ENCODE results near the gene STX8.
"Not testable (repeated sequence)": the region's sequence is repeated elsewhere in the genome, so short reads cannot be mapped to it uniquely, and the experiment has no call there.

The STX8 gene, protein sequence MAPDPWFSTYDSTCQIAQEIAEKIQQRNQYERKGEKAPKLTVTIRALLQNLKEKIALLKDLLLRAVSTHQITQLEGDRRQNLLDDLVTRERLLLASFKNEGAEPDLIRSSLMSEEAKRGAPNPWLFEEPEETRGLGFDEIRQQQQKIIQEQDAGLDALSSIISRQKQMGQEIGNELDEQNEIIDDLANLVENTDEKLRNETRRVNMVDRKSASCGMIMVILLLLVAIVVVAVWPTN

DNA sequence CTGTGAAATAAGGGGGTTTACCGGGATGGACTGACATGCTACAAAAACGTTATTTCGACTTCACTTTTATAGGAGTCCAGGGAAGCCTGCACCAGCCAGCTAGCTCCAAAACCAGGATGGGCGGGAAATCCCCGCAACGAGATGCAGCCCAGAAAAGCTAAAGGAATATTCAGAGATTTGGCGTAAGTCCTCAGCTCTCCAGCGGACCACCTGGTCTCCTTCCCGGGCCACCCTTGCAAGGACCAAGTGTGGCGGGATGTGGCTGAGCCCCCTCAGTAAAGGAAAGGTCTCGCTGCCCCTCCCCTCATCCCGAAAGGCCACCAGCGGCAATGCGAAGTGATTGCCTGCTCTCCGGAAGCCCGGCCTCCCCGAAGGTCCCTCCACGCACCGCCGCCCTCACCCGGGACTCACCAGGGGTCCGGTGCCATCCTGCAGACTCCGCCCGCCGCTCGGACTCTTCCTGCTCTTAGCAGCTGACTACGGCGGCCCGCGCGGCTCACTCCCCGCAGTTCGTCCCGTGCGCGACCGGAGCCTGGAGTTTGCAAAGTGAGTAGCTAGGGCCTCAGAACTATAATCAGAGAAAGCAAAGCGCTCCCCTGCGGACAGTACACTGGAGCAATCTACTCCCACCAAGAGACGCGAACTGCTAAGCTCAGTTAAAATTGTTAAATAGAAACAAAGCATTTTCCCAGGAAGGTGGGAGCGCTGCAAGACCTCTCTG is at the start of gene STX8:
TSS of gene STX8 (minus strand) at position 440 of the 721 bp plus-strand sequence. CDS start at position 428, 12 bp downstream.
- DNase-seq (ENCODE audit: extremely low spot score, insufficient read length, low read depth) (peak; percentile 77), FAIRE-seq (peak; percentile 94)

DNA sequence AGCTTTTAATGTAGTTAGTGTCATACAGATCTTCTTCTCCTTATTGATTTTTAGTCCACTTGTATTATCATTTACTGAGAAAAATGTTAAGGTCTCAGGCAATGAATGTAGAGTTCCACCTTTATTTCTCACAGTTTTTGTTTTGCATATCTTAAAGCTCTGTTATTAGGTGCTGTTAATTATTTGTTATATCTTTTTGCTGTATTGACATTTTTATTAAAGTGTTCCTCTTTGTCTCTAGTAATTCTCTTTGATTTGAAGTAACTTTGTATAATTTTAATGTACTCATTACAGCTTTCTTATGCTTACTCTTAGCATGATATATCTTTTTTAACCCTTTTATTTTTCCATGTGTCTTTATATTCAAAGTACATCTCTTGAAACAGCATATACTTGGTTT is 47.3 kb upstream of the STX8 start:
- FAIRE-seq (no peak), DNase-seq (ENCODE audit: extremely low spot score, insufficient read length, low read depth) (no peak)

DNA sequence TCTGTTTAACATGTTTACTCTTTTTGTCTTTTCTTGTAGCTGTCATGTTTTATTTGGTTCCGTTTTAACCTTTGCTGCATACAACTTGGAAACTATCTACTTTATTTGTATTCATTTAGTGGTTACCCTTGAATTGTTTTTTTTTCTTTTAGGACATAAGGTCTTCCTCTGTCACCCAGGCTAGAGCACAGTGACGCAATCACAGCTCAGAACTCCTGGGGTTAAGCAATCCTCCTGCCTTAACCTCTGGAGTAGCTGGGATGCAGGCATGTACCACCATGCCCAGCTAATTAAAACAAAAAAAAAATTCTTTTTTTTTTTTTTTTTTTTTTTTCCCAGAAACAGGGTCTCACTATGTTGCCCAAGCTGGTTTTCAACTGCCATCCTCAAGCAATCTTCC is 39.9 kb upstream of the STX8 start:
- DNase-seq (ENCODE audit: extremely low spot score, insufficient read length, low read depth) (no peak), FAIRE-seq (no peak)

DNA sequence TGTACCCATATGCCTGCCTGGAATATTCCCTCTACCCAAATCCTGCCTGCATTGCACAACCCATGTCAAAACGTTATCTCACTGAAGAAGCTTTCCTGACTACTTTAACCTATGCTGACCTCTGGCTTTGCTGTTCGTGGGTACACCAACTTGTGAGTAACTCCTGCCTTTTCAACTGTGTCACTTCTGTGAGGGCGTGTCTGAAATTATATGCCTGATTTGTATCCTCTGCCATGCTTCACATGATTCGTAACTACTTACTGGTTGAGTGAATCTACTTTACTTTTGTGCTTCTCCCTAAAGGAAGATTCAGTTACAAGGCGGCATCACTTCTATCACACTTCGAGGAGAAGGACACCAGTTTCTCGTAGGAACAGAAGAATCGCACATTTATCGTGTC is 36.4 kb upstream of the STX8 start:
- no peak for DNase-seq (ENCODE audit: extremely low spot score, insufficient read length, low read depth)
- no peak for FAIRE-seq

DNA sequence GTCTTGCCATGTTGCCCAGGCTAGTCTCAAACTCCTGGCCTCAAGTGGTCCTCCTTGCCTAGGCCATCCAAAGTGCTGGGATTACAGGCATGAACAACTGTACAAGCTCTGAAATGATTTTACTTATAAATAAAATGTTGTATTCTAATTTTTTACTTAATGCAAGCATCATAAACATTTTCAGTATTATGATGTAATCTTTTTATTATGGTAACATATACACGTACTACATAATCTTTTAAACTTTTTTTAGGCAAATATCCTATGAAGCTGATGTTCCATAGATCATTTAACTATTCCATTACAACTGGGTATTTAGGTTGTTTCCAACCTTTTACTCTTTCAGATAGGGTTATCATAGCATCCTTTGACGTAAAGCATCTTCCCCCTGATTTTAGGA is 35.9 kb upstream of the STX8 start:
- DNase-seq (ENCODE audit: extremely low spot score, insufficient read length, low read depth): no peak
- no peak for FAIRE-seq

DNA sequence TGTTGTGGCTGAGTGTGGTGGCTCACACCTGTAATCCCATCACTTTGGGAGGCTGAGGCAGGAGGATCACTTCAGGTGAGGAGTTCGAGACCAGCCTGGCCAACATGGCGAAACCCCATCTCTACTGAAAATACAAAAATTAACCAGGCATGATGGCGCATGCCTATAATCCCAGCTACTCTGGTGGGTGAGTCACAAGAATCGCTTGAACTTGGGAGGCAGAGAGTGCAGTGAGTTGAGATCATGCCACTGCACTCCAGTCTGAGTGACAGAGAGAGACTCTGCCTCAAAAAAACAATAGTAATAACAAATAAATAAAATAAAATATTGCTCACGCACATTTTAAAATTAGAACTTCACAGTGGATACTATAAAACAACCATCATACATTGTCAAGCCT is 31.4 kb upstream of the STX8 start:
- DNase-seq (ENCODE audit: extremely low spot score, insufficient read length, low read depth); FAIRE-seq: not testable (repeated sequence)

DNA sequence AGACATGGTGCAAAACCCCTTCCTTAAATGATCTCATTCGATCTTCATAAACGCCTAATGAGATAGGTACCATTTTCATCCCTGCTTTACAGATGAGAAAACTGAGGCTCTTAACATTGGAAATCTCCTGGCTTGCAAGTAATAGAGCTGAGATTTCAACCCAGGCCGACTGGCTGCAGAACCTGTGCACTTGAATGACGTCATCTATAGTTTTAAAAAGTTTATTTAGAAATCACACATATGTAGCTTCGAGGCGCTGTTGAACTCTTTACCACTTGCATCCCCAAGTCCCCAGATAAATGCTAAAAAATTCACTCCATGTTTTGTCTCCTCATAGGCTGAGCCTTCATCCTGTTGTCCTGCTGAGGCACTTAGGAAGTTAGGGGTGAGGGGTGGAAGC is 30.8 kb upstream of the STX8 start:
- DNase-seq (ENCODE audit: extremely low spot score, insufficient read length, low read depth): no peak
- FAIRE-seq: no peak

DNA sequence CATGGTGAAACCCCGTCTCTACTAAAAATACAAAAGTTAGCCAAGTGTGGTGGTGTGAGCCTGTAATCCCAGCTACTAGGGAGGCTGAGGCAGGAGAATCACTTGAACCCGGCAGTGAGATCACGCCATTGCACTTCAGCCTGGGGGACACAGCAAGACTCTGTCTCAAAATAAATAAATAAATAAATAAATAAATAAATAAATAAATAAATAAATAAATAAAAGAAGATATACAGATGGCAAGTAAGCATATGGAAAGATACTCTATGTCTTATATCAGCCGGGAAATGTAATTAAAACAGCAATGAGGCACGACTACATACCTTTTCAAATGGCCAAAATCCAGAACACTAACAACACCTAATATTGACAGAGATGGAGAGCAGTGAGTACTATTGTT is 29.0 kb upstream of the STX8 start:
- not testable (repeated sequence) for FAIRE-seq; DNase-seq (ENCODE audit: extremely low spot score, insufficient read length, low read depth)

DNA sequence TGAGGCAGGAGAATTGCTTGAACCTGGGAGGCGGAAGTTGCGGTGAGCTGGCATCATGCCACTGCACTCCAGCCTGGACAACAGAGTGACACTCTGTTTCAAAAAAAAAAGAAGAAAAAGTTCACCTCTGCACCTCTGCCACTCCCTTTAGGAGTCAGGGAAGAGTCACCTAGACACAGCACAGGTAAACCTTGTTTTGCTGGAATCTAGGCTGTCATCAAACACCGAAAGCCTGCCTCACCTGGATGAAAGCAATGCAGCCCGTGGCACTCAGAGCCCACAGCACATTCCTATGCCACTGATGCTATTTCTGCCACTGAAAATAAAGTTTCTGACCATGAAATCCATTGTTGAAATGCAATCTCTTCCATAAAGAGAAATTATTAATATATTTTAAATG is 23.0 kb upstream of the STX8 start:
- FAIRE-seq (no peak), DNase-seq (ENCODE audit: extremely low spot score, insufficient read length, low read depth) (no peak)

DNA sequence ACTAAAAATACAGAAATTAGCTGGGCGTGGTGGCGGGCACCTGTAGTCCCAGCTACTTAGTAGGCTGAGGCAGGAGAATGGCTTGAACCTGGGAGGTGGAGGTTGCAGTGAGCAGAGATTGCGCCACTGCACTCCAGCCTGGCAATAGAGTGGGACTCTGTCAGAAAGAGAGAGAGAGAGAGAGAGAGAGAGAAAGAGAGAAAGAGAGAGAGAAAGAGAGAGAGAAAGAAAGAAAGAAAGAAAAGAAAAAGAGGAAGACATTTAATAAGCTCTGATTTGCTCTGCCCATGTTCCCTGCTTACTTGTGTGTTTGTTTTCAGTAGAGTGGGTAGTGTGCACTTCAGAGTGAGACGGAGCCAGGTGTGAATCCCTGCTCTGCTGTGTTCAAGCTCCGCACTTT is 22.0 kb upstream of the STX8 start:
- DNase-seq (ENCODE audit: extremely low spot score, insufficient read length, low read depth); FAIRE-seq: not testable (repeated sequence)

DNA sequence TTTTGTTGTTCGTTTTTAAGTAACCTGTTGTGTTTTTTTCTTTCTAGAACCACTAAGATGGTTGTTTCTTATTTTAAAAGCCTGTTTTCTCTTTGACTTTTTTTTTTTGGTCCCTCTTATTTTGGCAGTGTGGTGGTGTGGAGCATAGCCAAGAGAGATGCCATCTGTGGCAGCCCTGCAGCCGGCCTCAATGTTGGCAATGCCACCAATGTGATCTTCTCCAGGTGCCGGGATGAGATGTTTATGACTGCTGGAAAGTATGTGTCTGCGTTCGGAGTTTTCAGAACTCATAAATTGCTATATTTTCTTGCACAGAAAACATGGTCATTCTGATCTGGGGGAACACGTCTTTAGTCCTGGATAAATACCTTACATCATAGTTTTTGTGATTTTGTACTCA is 18.4 kb upstream of the STX8 start:
- DNase-seq (ENCODE audit: extremely low spot score, insufficient read length, low read depth) (no peak), FAIRE-seq (no peak)

DNA sequence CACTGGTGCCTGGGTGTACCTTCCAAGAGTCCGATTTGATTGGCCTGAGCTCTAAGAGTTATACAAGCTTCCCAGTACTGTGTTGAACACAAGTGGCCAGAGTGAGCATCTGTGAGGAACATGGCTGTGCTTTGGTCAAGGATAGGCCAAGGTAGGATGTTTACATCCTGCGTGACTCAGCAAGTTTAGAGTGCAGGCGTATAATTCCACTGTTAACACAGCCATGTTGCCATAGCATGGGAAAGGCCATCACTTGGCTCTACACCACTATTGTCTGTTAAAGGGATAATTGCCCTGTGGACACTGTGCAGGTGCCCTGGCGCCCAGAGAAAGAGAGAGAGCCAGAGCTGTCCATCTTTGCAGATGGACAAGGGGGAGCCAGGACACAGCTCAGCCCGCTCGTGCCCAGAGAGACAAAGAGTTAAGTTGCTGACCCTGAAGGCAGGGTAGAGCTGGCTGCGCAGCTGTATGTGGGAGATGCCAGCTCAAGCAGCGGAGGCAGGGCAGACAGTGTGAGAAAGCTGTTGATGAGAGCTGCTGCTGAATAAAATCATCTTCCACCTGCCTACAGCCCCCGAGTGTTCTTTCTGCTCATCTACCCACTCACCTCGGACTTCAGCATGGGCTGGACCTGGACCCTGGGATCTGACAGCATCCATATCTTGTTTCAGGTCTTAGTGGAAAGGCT is 12.5 kb upstream of the STX8 start:
- DNase-seq (ENCODE audit: extremely low spot score, insufficient read length, low read depth) (no peak), FAIRE-seq (no peak)

DNA sequence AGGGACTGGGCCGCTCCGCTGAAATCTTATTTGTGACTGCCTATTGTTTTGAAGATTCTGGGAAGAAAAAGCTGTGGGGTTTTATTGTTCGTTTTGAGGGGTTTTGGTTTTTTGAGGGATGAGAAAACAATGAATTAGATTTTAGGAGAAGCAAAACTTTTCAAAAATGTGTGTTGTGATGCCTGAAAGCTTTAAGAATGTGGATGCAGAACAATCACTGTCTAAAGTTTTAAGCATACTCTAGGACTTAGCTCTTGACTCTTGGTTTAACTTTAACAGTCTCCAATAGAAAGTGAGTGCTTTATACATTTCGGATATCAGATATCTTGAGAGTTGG is 1.7 kb upstream of the STX8 start:
- FAIRE-seq (peak; percentile 75), DNase-seq (ENCODE audit: extremely low spot score, insufficient read length, low read depth) (no peak)

DNA sequence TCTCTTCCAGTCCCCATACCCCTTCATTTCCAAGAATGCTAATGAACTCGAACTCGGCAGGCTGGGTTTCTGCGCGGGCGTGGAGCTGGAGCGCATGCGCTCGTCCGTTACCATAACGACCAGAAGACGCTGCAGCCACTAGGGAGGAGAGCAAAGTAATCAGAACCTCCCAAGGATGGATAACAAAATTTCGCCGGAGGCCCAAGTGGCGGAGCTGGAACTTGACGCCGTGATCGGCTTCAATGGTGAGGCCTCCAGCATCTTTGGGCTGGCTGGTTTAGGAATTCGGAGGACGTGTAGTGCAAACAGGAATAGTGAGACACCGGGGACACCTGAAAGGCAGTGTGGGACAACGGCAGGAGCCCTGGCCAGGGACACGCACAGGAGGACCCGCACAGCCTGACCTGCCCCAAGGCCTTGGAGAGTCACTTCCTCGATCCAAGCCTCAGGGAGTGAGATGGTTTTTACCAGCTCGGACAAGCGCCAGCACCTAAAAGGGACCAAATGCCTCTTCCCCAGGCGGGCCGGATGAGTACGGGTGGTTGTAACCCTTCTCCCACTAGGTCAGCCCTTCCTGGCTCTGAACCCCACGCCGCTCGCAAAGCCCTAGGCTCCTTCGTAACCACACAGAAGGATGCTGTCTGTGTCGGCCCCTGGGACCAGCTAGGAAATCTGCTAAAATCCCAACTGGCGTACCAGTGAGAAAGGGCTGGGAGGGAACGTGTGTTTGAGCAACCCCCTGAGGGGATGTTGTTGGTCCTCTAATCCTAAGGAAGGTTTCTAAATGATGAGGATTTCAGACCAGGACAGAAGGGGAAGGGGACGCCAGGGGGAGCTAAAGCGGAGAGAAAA is 1.1 kb upstream of the STX8 start, which contains the start of gene CFAP52:
TSS of gene CFAP52 (plus strand) at position 122 of the 852 bp plus-strand sequence. CDS start at position 176, 54 bp downstream.
- FAIRE-seq (peak; percentile 68), DNase-seq (ENCODE audit: extremely low spot score, insufficient read length, low read depth) (peak; percentile 71)

DNA sequence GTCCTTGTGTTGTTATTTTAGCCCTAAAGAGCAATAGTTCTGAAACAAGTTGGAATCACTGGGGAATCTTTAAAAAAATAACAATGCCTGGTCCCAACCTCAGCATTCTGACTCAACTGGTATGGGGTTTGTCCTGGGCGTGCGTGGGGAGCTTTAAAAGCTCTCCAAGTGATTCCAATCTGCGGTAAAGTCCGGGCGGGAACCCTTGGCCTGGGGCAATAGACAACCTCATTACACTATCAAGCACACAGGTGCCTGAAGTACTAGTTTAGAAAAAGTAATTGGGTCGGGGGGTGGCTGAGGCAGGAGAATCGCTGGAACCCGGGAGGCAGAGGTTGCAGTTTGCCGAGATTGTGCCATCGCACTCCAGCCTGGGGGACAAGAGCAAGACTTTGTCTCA is 4.4 kb downstream of the STX8 start:
- DNase-seq (ENCODE audit: extremely low spot score, insufficient read length, low read depth) (no peak), FAIRE-seq (no peak)

DNA sequence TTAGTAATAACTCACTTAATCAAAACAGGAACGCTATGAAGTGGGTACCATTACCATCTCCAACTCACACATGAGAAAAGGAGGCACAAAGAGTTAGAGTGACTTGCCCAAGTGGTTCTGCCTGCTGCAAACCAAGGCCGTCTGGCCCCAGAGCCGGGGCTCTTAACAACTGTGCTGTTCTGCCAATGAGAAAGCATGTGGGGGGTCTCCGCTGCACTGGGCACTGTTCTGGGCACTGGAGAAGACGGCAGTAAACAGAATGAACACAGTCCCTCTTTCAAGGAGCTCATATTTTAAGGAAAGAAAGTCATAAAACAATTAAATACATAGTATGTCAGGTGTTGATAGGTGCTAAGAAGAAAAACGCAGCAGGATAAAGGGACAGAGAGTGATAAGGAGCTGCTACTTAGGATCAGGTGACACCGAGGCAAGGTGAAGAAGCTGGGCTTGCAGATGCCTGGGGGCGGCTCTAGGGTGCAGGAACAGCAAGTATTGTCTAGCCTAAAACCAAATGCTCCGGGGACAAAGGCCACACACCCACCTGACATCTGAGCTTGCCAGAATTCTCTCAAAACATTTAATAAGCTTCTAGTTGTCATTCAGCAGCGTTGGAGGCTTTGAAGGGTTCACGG is 6.5 kb downstream of the STX8 start:
- DNase-seq (ENCODE audit: extremely low spot score, insufficient read length, low read depth) (no peak), FAIRE-seq (no peak)

DNA sequence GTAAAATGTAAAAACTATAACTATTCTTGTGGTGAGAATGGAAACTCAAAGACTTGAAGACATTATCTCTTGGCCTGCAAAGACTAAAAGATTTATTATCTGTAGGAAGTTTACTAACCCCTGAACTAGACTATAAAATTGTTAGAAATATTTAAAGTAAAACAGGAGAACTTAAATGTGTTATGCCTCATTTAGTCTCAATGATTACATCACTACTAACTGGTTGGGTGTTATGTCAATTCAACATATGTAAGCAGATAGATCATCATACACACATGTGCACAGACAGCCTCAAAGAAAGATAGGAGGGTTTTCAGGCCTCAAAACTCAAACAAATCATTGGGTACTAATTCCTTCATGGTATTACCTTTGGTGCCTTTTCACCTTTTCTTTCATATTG is 7.6 kb downstream of the STX8 start:
- DNase-seq (ENCODE audit: extremely low spot score, insufficient read length, low read depth): no peak
- FAIRE-seq: no peak

DNA sequence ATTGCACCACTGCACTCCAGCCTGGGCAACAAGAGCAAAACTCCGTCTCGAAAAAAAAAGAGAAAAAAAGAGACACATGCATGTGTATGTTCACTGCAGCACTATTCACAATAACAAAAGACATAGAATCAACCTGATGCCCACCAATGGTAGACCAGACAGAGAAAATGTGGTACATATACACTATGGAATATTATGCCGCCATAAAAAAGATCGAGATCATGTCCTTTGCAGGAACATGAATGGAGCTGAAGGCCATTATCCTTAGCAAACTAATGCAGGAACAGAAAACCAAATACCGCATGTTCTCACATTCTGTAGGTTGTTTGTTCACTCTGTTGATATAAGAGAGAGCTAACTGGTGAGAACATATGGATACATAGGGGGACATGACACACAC is 8.9 kb downstream of the STX8 start:
- DNase-seq (ENCODE audit: extremely low spot score, insufficient read length, low read depth); FAIRE-seq: not testable (repeated sequence)

DNA sequence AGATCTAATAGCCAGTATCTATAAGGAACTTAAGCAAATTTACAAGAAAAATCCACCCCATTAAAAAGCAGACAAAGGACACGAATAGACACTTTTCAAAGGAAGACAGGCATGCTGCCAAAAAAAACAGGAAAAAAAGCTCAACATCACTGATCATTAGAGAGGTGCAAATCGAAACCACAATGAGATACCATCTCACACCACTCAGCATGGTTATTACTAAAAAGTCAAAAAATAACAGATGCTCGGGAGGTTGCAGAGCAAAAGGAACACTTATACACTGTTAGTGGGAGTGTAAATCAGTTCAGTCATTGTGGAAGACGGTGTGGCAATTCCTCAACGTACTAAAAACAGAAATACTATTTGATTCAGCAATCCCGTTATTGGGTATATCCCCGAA is 9.6 kb downstream of the STX8 start:
- FAIRE-seq (peak; percentile 63), DNase-seq (ENCODE audit: extremely low spot score, insufficient read length, low read depth) (no peak)

DNA sequence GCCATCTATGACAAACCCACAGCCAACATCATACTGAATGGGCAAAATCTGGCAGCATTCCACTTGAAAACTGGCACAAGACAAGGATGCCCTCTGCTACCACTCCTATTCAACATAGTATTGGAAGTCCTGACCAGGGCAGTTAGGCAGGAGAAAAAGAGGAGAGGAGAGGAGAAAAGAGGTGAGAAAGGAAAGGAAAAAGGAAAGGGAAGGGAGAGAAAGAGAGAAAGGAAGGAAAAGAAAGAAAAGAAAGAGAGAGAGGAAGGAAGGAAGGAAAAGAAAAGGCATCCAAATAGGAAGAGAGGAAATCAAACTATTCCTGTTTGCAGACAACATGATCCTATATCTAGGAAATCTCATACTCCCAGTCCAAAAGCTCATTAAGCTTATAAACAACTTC is 11.5 kb downstream of the STX8 start:
- DNase-seq (ENCODE audit: extremely low spot score, insufficient read length, low read depth) (no peak), FAIRE-seq (no peak)
